Sigmoid colon (tissue), 4 donors: ENCODE measurements around the gene SLC4A9.

Source experiments
- CTCF ChIP-seq, 4 experiments: fragments of 450-650 bp in 3 of 4; fragments of 200-600 bp in 1 of 4; IDR thresholded peaks; one replicate each; pipeline ENCODE4 v1.5.1; 2016 to 2019; ENCODE audit warnings: antibody characterized with exemption in 4 of 4, mild to moderate bottlenecking in 3 of 4, moderate library complexity in 2 of 4
- POLR2A ChIP-seq, 2 donors: fragments of 450-650 bp; IDR thresholded peaks; one replicate each; pipeline ENCODE4 v1.6.1; 2016; ENCODE audit warnings: antibody characterized with exemption in 2 of 2, mild to moderate bottlenecking in 2 of 2, moderate library complexity in 2 of 2
- POLR2AphosphoS5 ChIP-seq, 4 donors: sonication (generic); formaldehyde crosslinking; IDR thresholded peaks; one replicate each; pipeline ENCODE4 v1.6.1; 2017; ENCODE audit warnings: antibody characterized with exemption in 4 of 4

DNA sequence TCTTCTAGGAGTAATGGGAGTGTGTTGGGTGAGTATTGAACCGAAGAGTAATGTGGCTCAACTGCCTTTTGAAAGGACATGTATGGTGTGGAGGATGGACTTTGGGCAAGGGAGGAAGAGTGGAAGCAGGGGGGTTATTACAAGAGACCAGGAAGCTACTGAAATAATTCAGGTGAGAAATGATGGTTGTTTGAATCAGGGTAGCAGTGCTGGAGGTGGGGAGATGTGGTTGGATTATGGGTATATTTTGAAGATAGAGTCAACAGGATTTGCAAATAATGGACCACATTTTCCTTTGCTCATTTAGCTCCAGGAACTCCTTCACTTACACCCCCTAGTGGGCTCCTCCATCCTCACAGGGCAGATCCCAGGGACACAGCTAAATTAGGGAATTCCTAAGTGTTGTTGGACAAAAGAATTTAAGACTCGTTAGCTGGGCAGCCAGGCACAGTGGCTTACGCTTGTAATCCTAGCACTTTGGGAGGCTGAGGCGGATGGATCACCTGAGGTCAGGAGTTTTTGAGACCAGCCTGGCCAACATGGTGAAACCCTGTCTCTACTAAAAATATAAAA lies 1.2 kb upstream of the SLC4A9 start:
- no peak for TF ChIP-seq CTCF (IDR thresholded peaks at IDR 0.05)
- no peak for TF ChIP-seq POLR2A (IDR thresholded peaks at IDR 0.05)
- no peak for TF ChIP-seq POLR2AphosphoS5 (IDR thresholded peaks at IDR 0.05)
